Measurements from ENCODE around the gene EPHA2. TPM values are rescaled to one million over a fixed set of nuclear protein-coding genes. Genes with fewer than 3 reads are reported as not detected.

EPHA2 gene
- total RNA-seq, 2 experiments from 2014 or later, result 0.22 TPM; not detected in 1

DNA sequence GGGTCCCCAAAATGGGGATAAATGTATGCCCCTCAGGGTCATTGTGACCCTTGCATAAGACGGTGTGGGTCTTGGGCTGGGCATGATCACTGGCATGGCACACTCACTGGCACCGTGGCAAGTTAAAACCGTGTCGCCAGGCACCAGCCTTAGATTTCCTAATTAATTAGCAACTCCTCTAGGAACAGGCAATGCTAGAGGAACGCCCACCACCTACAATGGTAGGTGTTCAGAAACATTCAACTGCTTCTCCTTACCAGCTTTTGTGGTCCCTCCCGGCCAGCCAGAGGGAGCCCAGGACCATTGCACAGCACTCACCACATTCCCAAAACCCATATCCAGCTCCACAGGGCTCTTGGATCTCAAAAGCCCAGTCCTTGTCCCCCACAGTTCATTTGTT lies 36.4 kb downstream of the EPHA2 start:
- Histone ChIP-seq H3K4me3 (ENCODE audit: low read length) (no peak overlapping the region), H3K27me3 (ENCODE audit: control insufficient read depth in 1 of 2, insufficient read depth in 2 of 2, low read length in 2 of 2) (no peaks in the 10 kb centered on the region), H3K27ac (ENCODE audit: low read depth in 1 of 2, low read length in 2 of 2) (no peak overlapping the region), H3K36me3 (ENCODE audit: insufficient read depth, low read length) (no peaks in the 10 kb centered on the region), H3K4me1 (ENCODE audit: insufficient read depth, low read length) (peaks cover 12% of the 10 kb centered on the region), H3K9me3 (ENCODE audit: control insufficient read depth in 1 of 2, insufficient read depth in 1 of 2, low read length in 2 of 2) (no peaks in the 10 kb centered on the region)
- ChIA-PET POLR2A (no interaction called here), CTCF (interaction anchor here (1.2 kb wide), 1 partner anchor 41 kb away, joined by 4 read pairs; no protein-coding TSS in a partner anchor)
- H3K27ac Mint-ChIP-seq, result no peak overlapping the region
- no peaks in the 10 kb centered on the region for H3K36me3 Mint-ChIP-seq (ENCODE audit: low read depth)
- no peak overlapping the region for H3K4me3 Mint-ChIP-seq
- no peak for ATAC-seq (ENCODE audit: poor library complexity)
- TF ChIP-seq CTCF (IDR thresholded peaks at IDR 0.05), result no peak
- no peaks in the 10 kb centered on the region for H3K27me3 Mint-ChIP-seq
- intact Hi-C loops (cut with DNase I, micrococcal nuclease), result no loop called here
- H3K9me3 Mint-ChIP-seq, result no peaks in the 10 kb centered on the region
- peaks cover 6% of the 10 kb centered on the region for H3K4me1 Mint-ChIP-seq (ENCODE audit: low read depth)
- no peak for DNase-seq

DNA sequence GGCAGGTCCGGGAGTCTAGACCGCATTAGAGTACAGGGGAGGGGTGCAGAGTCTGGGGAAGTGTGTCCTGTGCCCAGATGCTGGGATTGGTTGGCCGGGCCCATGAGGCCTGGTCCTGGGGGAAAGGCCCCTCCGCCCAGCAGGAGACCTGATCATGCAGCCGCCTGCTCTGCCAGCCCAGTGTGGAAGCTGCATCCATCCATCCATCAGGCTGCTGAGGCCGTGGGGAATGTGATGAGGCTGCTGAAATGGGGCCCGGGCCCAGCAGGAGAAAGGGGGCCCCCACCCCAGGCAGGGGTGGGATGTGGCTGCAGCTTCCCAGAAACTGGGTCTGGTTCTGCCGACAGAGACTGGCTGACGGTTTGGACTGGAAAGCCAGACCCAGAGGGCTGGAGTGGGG lies 37.2 kb downstream of the EPHA2 start:
- H3K36me3 ChIP-seq (ENCODE audit: insufficient read depth, low read length), result no peaks in the 10 kb centered on the region
- ATAC-seq (ENCODE audit: poor library complexity), result no peak
- H3K9me3 Mint-ChIP-seq, result no peaks in the 10 kb centered on the region
- peaks cover 12% of the 10 kb centered on the region for H3K4me1 ChIP-seq (ENCODE audit: insufficient read depth, low read length)
- no peak overlapping the region for H3K4me3 ChIP-seq (ENCODE audit: low read length)
- H3K27ac Mint-ChIP-seq, result no peak overlapping the region
- H3K9me3 ChIP-seq (ENCODE audit: control insufficient read depth in 1 of 2, insufficient read depth in 1 of 2, low read length in 2 of 2), result no peaks in the 10 kb centered on the region
- no peak for DNase-seq
- no peaks in the 10 kb centered on the region for H3K27me3 Mint-ChIP-seq
- H3K36me3 Mint-ChIP-seq (ENCODE audit: low read depth), result no peaks in the 10 kb centered on the region
- H3K4me1 Mint-ChIP-seq (ENCODE audit: low read depth), result peaks cover 6% of the 10 kb centered on the region
- no peak overlapping the region for H3K4me3 Mint-ChIP-seq
- CTCF ChIA-PET, result no interaction called here
- H3K27me3 ChIP-seq (ENCODE audit: control insufficient read depth in 1 of 2, insufficient read depth in 2 of 2, low read length in 2 of 2), result no peaks in the 10 kb centered on the region
- no peak overlapping the region for H3K27ac ChIP-seq (ENCODE audit: low read depth in 1 of 2, low read length in 2 of 2)
- TF ChIP-seq CTCF (IDR thresholded peaks at IDR 0.05), result no peak
- POLR2A ChIA-PET, result no interaction called here
- intact Hi-C loops (cut with DNase I, micrococcal nuclease), result no loop called here

GRCh38 chr1:16117936-16118335 lies 37.9 kb downstream of the EPHA2 start:
- intact Hi-C loops (cut with DNase I, micrococcal nuclease), result no loop called here
- H3K9me3 Mint-ChIP-seq, result no peaks in the 10 kb centered on the region
- no peak overlapping the region for H3K27ac Mint-ChIP-seq
- Histone ChIP-seq H3K27ac (ENCODE audit: low read depth in 1 of 2, low read length in 2 of 2) (no peak overlapping the region), H3K36me3 (ENCODE audit: insufficient read depth, low read length) (no peaks in the 10 kb centered on the region), H3K9me3 (ENCODE audit: control insufficient read depth in 1 of 2, insufficient read depth in 1 of 2, low read length in 2 of 2) (no peaks in the 10 kb centered on the region), H3K27me3 (ENCODE audit: control insufficient read depth in 1 of 2, insufficient read depth in 2 of 2, low read length in 2 of 2) (peaks cover 0 to 1% of the 10 kb centered on the region in 2 experiments), H3K4me1 (ENCODE audit: insufficient read depth, low read length) (peaks cover 10% of the 10 kb centered on the region), H3K4me3 (ENCODE audit: low read length) (no peak overlapping the region)
- H3K4me3 Mint-ChIP-seq, result no peak overlapping the region
- peaks cover 3% of the 10 kb centered on the region for H3K4me1 Mint-ChIP-seq (ENCODE audit: low read depth)
- ChIA-PET POLR2A (no interaction called here), CTCF (no interaction called here)
- TF ChIP-seq CTCF (IDR thresholded peaks at IDR 0.05), result no peak
- DNase-seq, result no peak
- no peaks in the 10 kb centered on the region for H3K36me3 Mint-ChIP-seq (ENCODE audit: low read depth)
- no peaks in the 10 kb centered on the region for H3K27me3 Mint-ChIP-seq
- ATAC-seq (ENCODE audit: poor library complexity), result no peak

Measured in CD4-positive, alpha-beta T cell (primary cell).